ENCODE results near the gene SOX4. TPM values are rescaled to one million over a fixed set of nuclear protein-coding genes. Genes with fewer than 3 reads are reported as not detected.

Gene SOX4
- total and polyA plus RNA-seq, 2 donors (not counting 3 experiments of a cell fraction or from before 2014, with no cell fraction given): 20.4 to 121 TPM

DNA sequence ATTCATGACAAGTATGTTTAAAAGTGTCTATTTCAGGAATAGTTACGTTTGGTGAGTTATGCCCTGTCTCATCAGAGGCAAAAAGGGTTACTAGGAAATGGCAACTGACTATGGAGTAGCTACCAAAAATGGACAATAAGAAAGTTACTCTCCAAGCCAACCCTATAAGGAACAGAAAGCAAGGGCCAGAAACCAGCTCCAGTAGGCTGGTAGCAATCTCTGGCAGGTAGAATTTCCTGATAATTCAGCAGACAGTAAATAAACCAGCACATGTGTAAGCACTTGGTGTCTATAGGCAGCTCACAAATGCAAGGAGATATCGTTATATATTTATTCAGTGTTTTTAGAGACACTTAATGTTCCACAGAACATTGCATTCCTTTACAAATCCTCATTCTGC, 20.3 kb downstream of the SOX4 start:
- FAIRE-seq: no peak

More for the DNA sequence above, 20.3 kb downstream of the SOX4 start:
- Histone ChIP-seq H3K27me3 (ENCODE audit: control insufficient read depth in 2 of 2, insufficient read depth in 2 of 2, low read length in 2 of 2) (no peaks in the 10 kb centered on the region), H2AFZ (ENCODE audit: low read depth, low read length) (no peak overlapping the region), H3K79me2 (ENCODE audit: control insufficient read depth, insufficient read depth, low read length) (no peaks in the 10 kb centered on the region), H3K36me3 (ENCODE audit: control insufficient read depth in 2 of 2, extremely low read depth in 1 of 2, insufficient read depth in 2 of 2, low read length in 2 of 2) (no peaks in the 10 kb centered on the region), H3K9me3 (replicated peaks; ENCODE audit: control insufficient read depth, insufficient read depth, low read length) (no peaks in the 10 kb centered on the region), H3K4me2 (ENCODE audit: insufficient read depth, low read length) (no peak overlapping the region), H3K27ac (ENCODE audit: insufficient read depth, low read depth, low read length) (no peak overlapping the region), H3K4me1 (ENCODE audit: control insufficient read depth, extremely low read depth, insufficient read depth, low read length) (peaks cover 20% of the 10 kb centered on the region), H3K4me3 (replicated peaks in 1 of 3; ENCODE audit: insufficient read depth in 1 of 3, low read depth in 1 of 3, low read length in 3 of 3) (no peak overlapping the region), H4K20me1 (replicated peaks; ENCODE audit: control insufficient read depth, extremely low read depth, insufficient read depth, low read length) (no peaks in the 10 kb centered on the region), H3K9ac (replicated peaks; ENCODE audit: extremely low read depth, insufficient read depth, low read length) (no peak overlapping the region), H3K9me1 (replicated peaks; ENCODE audit: control insufficient read depth, extremely low read depth, insufficient read depth, low read length) (no peaks in the 10 kb centered on the region)
- DNase-seq (ENCODE audit: low read depth, low spot score): no peak
- no peak for TF ChIP-seq GATA2 (IDR thresholded peaks at IDR 0.05; ENCODE audit: insufficient read depth, insufficient read length, low read depth, low read length)
- no peak for TF ChIP-seq EZH2 (IDR thresholded peaks at IDR 0.05; ENCODE audit: borderline replicate concordance, low read depth, low read length, severe bottlenecking)
- no peak for TF ChIP-seq FOS (IDR thresholded peaks at IDR 0.05; ENCODE audit: borderline replicate concordance, insufficient read depth, low read length)
- TF ChIP-seq, protein P1, sequence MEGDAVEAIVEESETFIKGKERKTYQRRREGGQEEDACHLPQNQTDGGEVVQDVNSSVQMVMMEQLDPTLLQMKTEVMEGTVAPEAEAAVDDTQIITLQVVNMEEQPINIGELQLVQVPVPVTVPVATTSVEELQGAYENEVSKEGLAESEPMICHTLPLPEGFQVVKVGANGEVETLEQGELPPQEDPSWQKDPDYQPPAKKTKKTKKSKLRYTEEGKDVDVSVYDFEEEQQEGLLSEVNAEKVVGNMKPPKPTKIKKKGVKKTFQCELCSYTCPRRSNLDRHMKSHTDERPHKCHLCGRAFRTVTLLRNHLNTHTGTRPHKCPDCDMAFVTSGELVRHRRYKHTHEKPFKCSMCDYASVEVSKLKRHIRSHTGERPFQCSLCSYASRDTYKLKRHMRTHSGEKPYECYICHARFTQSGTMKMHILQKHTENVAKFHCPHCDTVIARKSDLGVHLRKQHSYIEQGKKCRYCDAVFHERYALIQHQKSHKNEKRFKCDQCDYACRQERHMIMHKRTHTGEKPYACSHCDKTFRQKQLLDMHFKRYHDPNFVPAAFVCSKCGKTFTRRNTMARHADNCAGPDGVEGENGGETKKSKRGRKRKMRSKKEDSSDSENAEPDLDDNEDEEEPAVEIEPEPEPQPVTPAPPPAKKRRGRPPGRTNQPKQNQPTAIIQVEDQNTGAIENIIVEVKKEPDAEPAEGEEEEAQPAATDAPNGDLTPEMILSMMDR (IDR thresholded peaks at IDR 0.05; ENCODE audit: extremely low read depth in 1 of 2, insufficient read depth in 1 of 2, low read depth in 1 of 2, low read length in 2 of 2): no peak
- TF ChIP-seq JUN (IDR thresholded peaks at IDR 0.05; ENCODE audit: borderline replicate concordance, insufficient read depth, insufficient read length, low read depth): no peak
- TF ChIP-seq POLR2AphosphoS5 (IDR thresholded peaks at IDR 0.05; ENCODE audit: insufficient read depth, low read depth, low read length): no peak
- TF ChIP-seq MYC (IDR thresholded peaks at IDR 0.05; ENCODE audit: low read depth, low read length): no peak
- TF ChIP-seq, protein P2, sequence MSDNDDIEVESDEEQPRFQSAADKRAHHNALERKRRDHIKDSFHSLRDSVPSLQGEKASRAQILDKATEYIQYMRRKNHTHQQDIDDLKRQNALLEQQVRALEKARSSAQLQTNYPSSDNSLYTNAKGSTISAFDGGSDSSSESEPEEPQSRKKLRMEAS (IDR thresholded peaks at IDR 0.05; ENCODE audit: insufficient read depth, insufficient read length): no peak
- no peak for TF ChIP-seq POLR2A (IDR thresholded peaks at IDR 0.05; ENCODE audit: low read depth, low read length)
- intact Hi-C loops (cut with micrococcal nuclease) (no loop called here), dilution Hi-C loops (cut with MboI; ENCODE audit: extremely low pct_ligation_motif_present, low sequenced_read_pairs) (no loop called here)
- no TSS peak for BruUV-seq (replicated peaks)
- POLR2A ChIA-PET: no interaction called here
- CTCF ChIA-PET: interaction anchor here (1.5 kb wide), 1 partner anchor 15 kb away, joined by 3 read pairs; no protein-coding TSS in a partner anchor

All from endothelial cell of umbilical vein (primary cell).